Thyroid gland (tissue), 4 donors: ENCODE measurements around the gene LRRC8B.

Experiments used
- POLR2A ChIP-seq, 2 donors: fragments of 450-650 bp; IDR thresholded peaks; one replicate each; pipeline ENCODE4 v1.6.1; 2017; ENCODE audit warnings: antibody characterized with exemption in 2 of 2, mild to moderate bottlenecking in 2 of 2, moderate library complexity in 1 of 2
- TF ChIP-seq, protein P1 (sequence below), 6 experiments: fragments of 200-600 bp in 3 of 6; fragments of 450-650 bp in 3 of 6; sonication (generic) in 3 of 6; IDR thresholded peaks; one replicate each; pipeline ENCODE4 v1.5.1; 2016 to 2019; ENCODE audit warnings: antibody characterized with exemption in 6 of 6, mild to moderate bottlenecking in 2 of 6, inconsistent platforms in 1 of 6, moderate library complexity in 1 of 6

DNA sequence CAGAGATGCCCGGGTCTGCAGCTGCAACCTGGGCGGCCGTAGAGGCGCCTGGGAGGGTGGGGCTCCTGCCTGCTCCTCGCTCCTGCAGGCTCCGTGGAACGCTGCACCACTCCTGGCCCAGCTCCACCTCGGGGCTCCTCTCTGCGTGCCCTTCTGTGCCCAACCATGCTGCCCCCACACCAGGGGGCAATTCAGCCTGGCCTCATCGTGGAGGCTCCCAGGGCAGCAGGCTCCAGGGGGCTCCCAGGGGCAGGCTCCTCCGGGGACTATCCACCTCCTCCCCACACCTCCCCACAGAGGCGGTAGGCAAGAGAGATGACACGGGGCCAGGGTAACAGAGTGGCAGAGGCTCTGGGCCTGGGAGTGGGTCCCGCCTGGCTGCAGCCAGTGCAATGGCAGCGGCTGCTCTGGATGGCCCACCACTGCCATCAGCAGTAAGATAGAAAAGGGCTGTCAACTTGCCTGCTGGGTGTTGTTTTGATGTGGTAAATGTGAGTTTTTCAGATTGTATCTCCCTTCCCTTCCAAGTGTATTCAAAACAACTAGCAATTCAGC lies 85.9 kb downstream of the LRRC8B start:
- TF ChIP-seq, protein P1, sequence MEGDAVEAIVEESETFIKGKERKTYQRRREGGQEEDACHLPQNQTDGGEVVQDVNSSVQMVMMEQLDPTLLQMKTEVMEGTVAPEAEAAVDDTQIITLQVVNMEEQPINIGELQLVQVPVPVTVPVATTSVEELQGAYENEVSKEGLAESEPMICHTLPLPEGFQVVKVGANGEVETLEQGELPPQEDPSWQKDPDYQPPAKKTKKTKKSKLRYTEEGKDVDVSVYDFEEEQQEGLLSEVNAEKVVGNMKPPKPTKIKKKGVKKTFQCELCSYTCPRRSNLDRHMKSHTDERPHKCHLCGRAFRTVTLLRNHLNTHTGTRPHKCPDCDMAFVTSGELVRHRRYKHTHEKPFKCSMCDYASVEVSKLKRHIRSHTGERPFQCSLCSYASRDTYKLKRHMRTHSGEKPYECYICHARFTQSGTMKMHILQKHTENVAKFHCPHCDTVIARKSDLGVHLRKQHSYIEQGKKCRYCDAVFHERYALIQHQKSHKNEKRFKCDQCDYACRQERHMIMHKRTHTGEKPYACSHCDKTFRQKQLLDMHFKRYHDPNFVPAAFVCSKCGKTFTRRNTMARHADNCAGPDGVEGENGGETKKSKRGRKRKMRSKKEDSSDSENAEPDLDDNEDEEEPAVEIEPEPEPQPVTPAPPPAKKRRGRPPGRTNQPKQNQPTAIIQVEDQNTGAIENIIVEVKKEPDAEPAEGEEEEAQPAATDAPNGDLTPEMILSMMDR (IDR thresholded peaks at IDR 0.05): no peak
- TF ChIP-seq POLR2A (IDR thresholded peaks at IDR 0.05): no peak
